Measurements from ENCODE around the gene UBAC2.

- TF ChIP-seq EZH2phosphoT487 (IDR thresholded peaks at IDR 0.05; ENCODE audit: borderline replicate concordance, low read depth, low read length) (no peak), CTCF (conservative IDR thresholded peaks at IDR 0.05; ENCODE audit: low read length) (no peak)
Measured at GRCh38 chr13:99278843-99279242, 78.2 kb downstream of the UBAC2 start.

Measured in OCI-LY7 (cell line).